Activated T-cell treated with anti-CD3 and anti-CD28 coated beads, Interleukin-2, amount 50 U/mL, for 72 hours (primary cell): ENCODE data around the gene ZNF141. TPM values are rescaled to one million over a fixed set of nuclear protein-coding genes. Genes with fewer than 3 reads are reported as not detected.
"Not testable (repeated sequence)": the region's sequence is repeated elsewhere in the genome, so short reads cannot be mapped to it uniquely, and the experiment has no call there.

Experiments
- ATAC-seq, 2 donors: fragments of 150-1000 bp; cut with Tn5 transposase; replicated peaks in 1 of 2; 2 replicates each; pipeline ENCODE4 v1.10.0; 2021; ENCODE audit warnings: moderate library complexity in 2 of 2, mild to moderate bottlenecking in 1 of 2
- DNase-seq, 2 donors: peaks; one replicate each; pipeline ENCODE4 v3.0.0; 2021 to 2022; ENCODE audit warnings: mixed read lengths in 1 of 2
- H3K27ac Mint-ChIP-seq: one replicate; pipeline ENCODE4 v1.8.0; 2022; ENCODE audit warnings: mild to moderate bottlenecking, moderate library complexity, mixed read lengths
- H3K27me3 Mint-ChIP-seq: one replicate; pipeline ENCODE4 v1.8.0; 2022; ENCODE audit warnings: low read depth, mixed read lengths
- H3K36me3 Mint-ChIP-seq, 2 donors: one replicate each; pipeline ENCODE4 v1.8.0; 2022; ENCODE audit warnings: mixed read lengths in 2 of 2, mild to moderate bottlenecking in 1 of 2; ENCODE audit not compliant: insufficient read depth in 2 of 2
- H3K4me1 Mint-ChIP-seq: one replicate; pipeline ENCODE4 v1.8.0; 2022; ENCODE audit warnings: low read depth, mixed read lengths
- H3K4me3 Mint-ChIP-seq, 2 donors: one replicate each; pipeline ENCODE4 v1.8.0; 2022; ENCODE audit warnings: mild to moderate bottlenecking in 2 of 2, mixed read lengths in 2 of 2, moderate library complexity in 2 of 2
- H3K9me3 Mint-ChIP-seq, 2 donors: one replicate each; pipeline ENCODE4 v1.8.0; 2022; ENCODE audit warnings: mixed read lengths in 2 of 2
- total RNA-seq, 2 donors: library from RNA; stranded (reverse); gene quantifications; one replicate each; pipeline ENCODE4 v1.2.3, GENCODE V29; 2022

Gene ZNF141
- total RNA-seq: 10 to 100 TPM; 31.6 to 32.0 TPM

GRCh38 chr4:337143-337931, at the start of gene ZNF141:
Gene ZNF141, plus strand, starts transcription at chr4:337814. Its CDS starts 170 bp downstream, at chr4:337984.
- ATAC-seq (peak; percentile 94 to 95), DNase-seq (peak; percentile 91 to 94)
- H3K27me3 Mint-ChIP-seq: no peaks in the 10 kb centered on the region
- H3K27ac Mint-ChIP-seq: peak within 1 kb of the TSS; percentile 98
- peaks cover 11 to 16% of the 10 kb centered on the region in 2 donors for H3K9me3 Mint-ChIP-seq
- H3K4me1 Mint-ChIP-seq: peaks cover 18% of the 10 kb centered on the region
- peak within 1 kb of the TSS; percentile 99 to 100 for H3K4me3 Mint-ChIP-seq
- H3K36me3 Mint-ChIP-seq: peaks cover 42 to 59% of the 10 kb centered on the region in 2 donors

DNA sequence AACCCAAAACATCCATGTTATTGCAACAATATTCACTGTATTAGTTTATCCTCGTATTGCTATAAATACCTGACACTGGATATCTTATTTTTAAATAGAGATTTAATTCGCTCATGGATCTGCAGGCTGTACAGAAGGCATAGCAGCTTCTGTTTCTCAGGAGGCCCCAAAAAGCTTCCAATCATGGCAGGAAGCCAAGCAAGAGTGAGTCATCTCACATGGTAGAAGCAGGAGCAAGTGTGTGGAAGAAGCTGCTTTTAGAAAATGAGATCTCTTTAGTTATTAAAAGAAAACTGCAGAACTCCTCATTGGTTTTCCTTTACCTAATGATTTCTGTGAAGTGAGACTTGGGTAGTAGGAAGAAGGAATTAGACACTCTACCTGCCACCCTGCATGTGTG, 48.7 kb upstream of the ZNF141 start:
- no peaks in the 10 kb centered on the region for H3K4me1 Mint-ChIP-seq
- no peak for ATAC-seq

GRCh38 chr4:294732-295131, 42.9 kb upstream of the ZNF141 start:
- peaks cover 2 to 4% of the 10 kb centered on the region in 2 donors for H3K9me3 Mint-ChIP-seq
- no peak for ATAC-seq

More for the DNA sequence above, 48.7 kb upstream of the ZNF141 start:
- Mint-ChIP-seq H3K4me3 (no peak overlapping the region), H3K27me3 (peaks cover 6% of the 10 kb centered on the region), H3K36me3 (peaks cover 2 to 3% of the 10 kb centered on the region in 2 donors), H3K9me3 (peaks cover 6 to 7% of the 10 kb centered on the region in 2 donors), H3K27ac (no peak overlapping the region)
- no peak for DNase-seq

DNA sequence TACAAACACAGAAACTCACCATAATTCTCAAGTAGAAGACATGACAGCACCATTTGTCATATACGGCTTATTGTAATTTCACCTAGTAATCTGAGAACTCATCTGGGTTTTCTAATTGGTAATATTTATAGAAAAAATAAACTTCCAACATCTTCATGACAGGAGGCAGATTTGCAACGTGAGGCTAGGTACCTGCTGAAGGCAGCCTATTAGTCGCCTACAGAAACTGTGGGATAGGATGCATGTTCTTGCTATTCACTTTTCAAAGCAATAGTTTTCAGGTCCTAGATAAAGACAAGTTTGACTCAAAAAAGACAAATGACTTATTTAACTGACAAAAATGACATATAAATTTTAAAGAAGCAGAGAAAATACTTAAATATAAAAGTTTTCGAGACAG, 35.2 kb upstream of the ZNF141 start:
- no peak overlapping the region for H3K4me3 Mint-ChIP-seq
- H3K36me3 Mint-ChIP-seq: peaks cover 14 to 18% of the 10 kb centered on the region in 2 donors
- peaks cover 13 to 16% of the 10 kb centered on the region in 2 donors for H3K9me3 Mint-ChIP-seq
- H3K27me3 Mint-ChIP-seq: peaks cover 18% of the 10 kb centered on the region
- no peak for ATAC-seq
- no peak overlapping the region for H3K27ac Mint-ChIP-seq
- peaks cover 10% of the 10 kb centered on the region for H3K4me1 Mint-ChIP-seq
- DNase-seq: no peak

More at GRCh38 chr4:294732-295131, 42.9 kb upstream of the ZNF141 start:
- H3K4me1 Mint-ChIP-seq: no peaks in the 10 kb centered on the region
- H3K4me3 Mint-ChIP-seq: no peak overlapping the region
- no peak overlapping the region for H3K27ac Mint-ChIP-seq
- DNase-seq: no peak
- H3K27me3 Mint-ChIP-seq: no peaks in the 10 kb centered on the region
- no peaks in the 10 kb centered on the region for H3K36me3 Mint-ChIP-seq

DNA sequence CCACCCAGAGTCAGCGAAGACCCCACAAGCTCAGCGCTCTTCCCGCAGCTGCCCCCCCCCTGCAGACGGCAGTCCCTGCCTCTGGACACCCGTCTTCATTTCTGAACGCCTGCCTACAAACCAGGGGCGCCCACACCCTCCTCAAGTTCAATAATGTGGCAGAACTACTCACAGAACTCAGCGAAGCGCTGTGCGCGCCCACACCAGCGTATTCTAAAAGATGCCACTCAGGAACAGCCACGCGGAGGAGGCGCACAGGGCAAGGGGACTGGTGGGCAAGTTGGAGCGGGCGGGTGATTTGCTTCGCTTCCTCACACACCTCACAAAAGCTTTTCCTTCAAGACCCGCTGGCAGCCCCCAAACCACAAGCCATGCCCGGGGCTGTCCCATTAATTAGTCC, 33.1 kb upstream of the ZNF141 start:
- Mint-ChIP-seq H3K36me3 (peaks cover 14 to 18% of the 10 kb centered on the region in 2 donors), H3K27me3 (peaks cover 18% of the 10 kb centered on the region), H3K9me3 (peaks cover 11 to 14% of the 10 kb centered on the region in 2 donors), H3K4me1 (peaks cover 10% of the 10 kb centered on the region)
- not testable (repeated sequence) for H3K4me3 Mint-ChIP-seq, H3K27ac Mint-ChIP-seq, ATAC-seq, DNase-seq

DNA sequence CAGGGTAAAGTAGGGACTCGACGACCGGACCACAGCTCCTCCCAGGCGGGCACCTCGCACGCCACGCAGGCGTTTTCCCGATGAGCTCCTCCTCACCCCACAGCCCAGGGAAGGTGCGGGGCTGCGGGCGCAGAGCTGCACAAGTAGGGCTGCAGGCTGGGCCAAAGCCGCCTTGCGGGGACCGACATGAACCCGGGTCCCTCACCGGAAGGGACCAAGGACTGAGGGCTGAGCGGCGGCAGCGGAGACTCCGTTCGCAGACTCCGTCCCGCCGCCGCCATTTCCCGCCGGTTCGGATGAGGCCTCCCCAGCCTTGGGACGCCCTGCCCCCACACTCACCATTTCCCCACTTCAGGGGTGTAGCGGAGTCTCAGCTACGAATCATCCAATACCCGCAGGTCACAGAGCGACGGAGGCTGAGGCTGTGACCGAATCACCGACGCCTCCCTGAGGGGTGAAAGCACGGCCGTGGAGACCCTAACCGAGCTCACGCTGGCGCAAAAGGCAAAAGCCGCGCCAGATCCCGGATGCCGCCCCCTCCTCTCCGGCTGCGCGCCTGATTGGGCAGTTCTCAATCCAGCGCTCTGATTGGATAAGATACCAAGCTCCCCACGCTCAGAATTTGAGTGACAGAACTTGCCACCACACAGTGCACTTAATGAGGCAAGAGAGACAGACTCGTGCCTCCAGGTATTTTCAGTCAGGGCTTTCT, 32.5 kb upstream of the ZNF141 start, which contains the start of gene ZNF732:
ZNF732 (minus strand) TSS at position 506 of the 712 bp plus-strand sequence; CDS start at position 342, 164 bp downstream.
- peaks cover 18% of the 10 kb centered on the region for H3K27me3 Mint-ChIP-seq
- no peak for ATAC-seq
- peaks cover 10% of the 10 kb centered on the region for H3K4me1 Mint-ChIP-seq
- no peak within 1 kb of the TSS for H3K27ac Mint-ChIP-seq
- peak within 1 kb of the TSS in 1 of 2 donors; percentile 17 for H3K4me3 Mint-ChIP-seq
- DNase-seq: no peak
- peaks cover 14 to 18% of the 10 kb centered on the region in 2 donors for H3K36me3 Mint-ChIP-seq
- H3K9me3 Mint-ChIP-seq: peaks cover 11 to 16% of the 10 kb centered on the region in 2 donors

GRCh38 chr4:306551-306961, 31.1 kb upstream of the ZNF141 start:
- H3K4me1 Mint-ChIP-seq: peaks cover 10% of the 10 kb centered on the region

GRCh38 chr4:309807-310206, 27.8 kb upstream of the ZNF141 start:
- peaks cover 10% of the 10 kb centered on the region for H3K27me3 Mint-ChIP-seq
- H3K27ac Mint-ChIP-seq: no peak overlapping the region
- DNase-seq (no peak), ATAC-seq (no peak)
- H3K4me3 Mint-ChIP-seq: no peak overlapping the region
- peaks cover 10% of the 10 kb centered on the region for H3K4me1 Mint-ChIP-seq
- peaks cover 13 to 17% of the 10 kb centered on the region in 2 donors for H3K9me3 Mint-ChIP-seq
- peaks cover 11 to 15% of the 10 kb centered on the region in 2 donors for H3K36me3 Mint-ChIP-seq

More at GRCh38 chr4:306551-306961, 31.1 kb upstream of the ZNF141 start:
- ATAC-seq (no peak), DNase-seq (no peak)
- peaks cover 22% of the 10 kb centered on the region for H3K27me3 Mint-ChIP-seq
- peaks cover 13 to 17% of the 10 kb centered on the region in 2 donors for H3K9me3 Mint-ChIP-seq
- no peak overlapping the region for H3K4me3 Mint-ChIP-seq
- H3K27ac Mint-ChIP-seq: no peak overlapping the region
- peaks cover 19 to 20% of the 10 kb centered on the region in 2 donors for H3K36me3 Mint-ChIP-seq

DNA sequence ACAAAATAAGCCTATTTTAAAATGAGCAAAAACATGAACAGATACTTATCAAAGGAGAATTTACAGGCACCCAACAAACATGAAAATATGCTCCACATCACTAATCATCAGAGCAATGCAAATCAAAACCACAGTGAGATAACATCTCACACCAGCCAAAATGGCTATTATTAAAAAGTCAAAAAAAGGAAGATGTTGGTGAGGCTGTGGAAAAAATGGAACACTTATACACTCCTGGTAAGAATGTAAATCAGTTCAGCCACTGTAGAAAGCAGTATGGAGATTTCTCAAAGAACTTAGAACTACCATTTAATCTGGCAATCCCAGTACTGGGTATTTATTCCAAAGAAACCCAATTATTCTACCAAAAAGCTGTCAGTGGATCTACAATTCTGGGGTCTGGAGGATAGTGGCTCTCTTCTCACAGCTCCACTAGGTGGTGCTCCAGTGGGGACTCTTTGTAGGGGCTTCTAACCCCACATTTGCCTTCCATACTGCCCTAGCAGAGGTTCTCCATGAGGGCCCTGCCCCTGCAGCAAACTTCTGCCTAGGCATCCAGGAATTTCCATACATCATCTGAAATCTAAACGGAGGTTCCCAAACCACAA, 23.2 kb upstream of the ZNF141 start:
- ATAC-seq: no peak
- H3K36me3 Mint-ChIP-seq: peaks cover 14 to 22% of the 10 kb centered on the region in 2 donors

GRCh38 chr4:328729-329128, 8.9 kb upstream of the ZNF141 start:
- Mint-ChIP-seq H3K27ac (no peak overlapping the region), H3K36me3 (peaks cover 5 to 7% of the 10 kb centered on the region in 2 donors), H3K4me1 (no peaks in the 10 kb centered on the region), H3K4me3 (no peak overlapping the region), H3K9me3 (peaks cover 8 to 9% of the 10 kb centered on the region in 2 donors), H3K27me3 (no peaks in the 10 kb centered on the region)
- no peak for ATAC-seq
- no peak for DNase-seq

More for the DNA sequence above, 23.2 kb upstream of the ZNF141 start:
- no peak for DNase-seq
- peaks cover 10% of the 10 kb centered on the region for H3K27me3 Mint-ChIP-seq
- peaks cover 29 to 35% of the 10 kb centered on the region in 2 donors for H3K9me3 Mint-ChIP-seq
- no peak overlapping the region for H3K4me3 Mint-ChIP-seq
- H3K27ac Mint-ChIP-seq: no peak overlapping the region
- no peaks in the 10 kb centered on the region for H3K4me1 Mint-ChIP-seq

DNA sequence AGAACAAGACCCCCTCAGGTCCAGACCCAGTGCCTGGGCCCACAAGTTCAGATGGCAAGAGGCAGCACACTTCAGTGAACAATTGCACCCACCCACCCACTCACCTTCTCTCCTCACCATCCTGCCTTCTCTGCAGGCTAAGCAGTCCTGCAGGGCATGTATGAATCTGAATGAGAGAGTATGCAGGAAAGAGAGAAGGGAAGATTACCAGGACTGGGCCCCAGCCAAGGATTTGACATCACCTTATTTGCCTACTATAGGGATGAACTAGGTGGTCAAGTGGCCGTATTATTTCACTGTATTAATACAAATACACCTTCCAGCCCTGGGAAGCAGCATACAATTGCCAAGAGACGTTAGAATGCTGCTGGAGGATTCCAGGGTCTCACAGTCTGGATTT, 2.1 kb upstream of the ZNF141 start:
- H3K36me3 Mint-ChIP-seq: peaks cover 31 to 42% of the 10 kb centered on the region in 2 donors
- no peaks in the 10 kb centered on the region for H3K27me3 Mint-ChIP-seq
- H3K9me3 Mint-ChIP-seq: peaks cover 10 to 12% of the 10 kb centered on the region in 2 donors
- peaks cover 18% of the 10 kb centered on the region for H3K4me1 Mint-ChIP-seq
- H3K27ac Mint-ChIP-seq: no peak overlapping the region
- ATAC-seq (no peak), DNase-seq (no peak)
- peak overlapping the region; percentile 50 to 57 for H3K4me3 Mint-ChIP-seq

- peaks cover 11 to 13% of the 10 kb centered on the region in 2 donors for H3K9me3 Mint-ChIP-seq
- H3K4me1 Mint-ChIP-seq: peaks cover 18% of the 10 kb centered on the region
- H3K4me3 Mint-ChIP-seq: peak overlapping the region; percentile 99 to 100
- H3K27me3 Mint-ChIP-seq: no peaks in the 10 kb centered on the region
- no peak overlapping the region for H3K27ac Mint-ChIP-seq
- H3K36me3 Mint-ChIP-seq: peaks cover 34 to 49% of the 10 kb centered on the region in 2 donors
- peak in 1 of 2 donors; percentile 23 for DNase-seq
- ATAC-seq: no peak
Observed at GRCh38 chr4:336099-336892, 1.3 kb upstream of the ZNF141 start.
